HG03342 (cell line): ENCODE data around the gene SYNE1.

ENCODE experiments used
- ATAC-seq: cut with Tn5 transposase; IDR thresholded peaks from one replicate; pipeline ENCODE4 v1.9.1; 2021; ENCODE audit warnings: mild to moderate bottlenecking, moderate library complexity; ENCODE audit not compliant: unreplicated experiment

Gene SYNE1

GRCh38 chr6:152071843-152072242 lies 565.3 kb downstream of the SYNE1 start:
- no peak for ATAC-seq
